GM04503 (cell line): ENCODE measurements around the gene FKRP.
"Not testable (repeated sequence)": the region's sequence is repeated elsewhere in the genome, so short reads cannot be mapped to it uniquely, and the experiment has no call there.

Source experiments
- DNase-seq: peaks from one replicate; pipeline ENCODE4 v3.0.0-alpha.2; 2012; ENCODE audit warnings: low read depth

The FKRP gene

DNA sequence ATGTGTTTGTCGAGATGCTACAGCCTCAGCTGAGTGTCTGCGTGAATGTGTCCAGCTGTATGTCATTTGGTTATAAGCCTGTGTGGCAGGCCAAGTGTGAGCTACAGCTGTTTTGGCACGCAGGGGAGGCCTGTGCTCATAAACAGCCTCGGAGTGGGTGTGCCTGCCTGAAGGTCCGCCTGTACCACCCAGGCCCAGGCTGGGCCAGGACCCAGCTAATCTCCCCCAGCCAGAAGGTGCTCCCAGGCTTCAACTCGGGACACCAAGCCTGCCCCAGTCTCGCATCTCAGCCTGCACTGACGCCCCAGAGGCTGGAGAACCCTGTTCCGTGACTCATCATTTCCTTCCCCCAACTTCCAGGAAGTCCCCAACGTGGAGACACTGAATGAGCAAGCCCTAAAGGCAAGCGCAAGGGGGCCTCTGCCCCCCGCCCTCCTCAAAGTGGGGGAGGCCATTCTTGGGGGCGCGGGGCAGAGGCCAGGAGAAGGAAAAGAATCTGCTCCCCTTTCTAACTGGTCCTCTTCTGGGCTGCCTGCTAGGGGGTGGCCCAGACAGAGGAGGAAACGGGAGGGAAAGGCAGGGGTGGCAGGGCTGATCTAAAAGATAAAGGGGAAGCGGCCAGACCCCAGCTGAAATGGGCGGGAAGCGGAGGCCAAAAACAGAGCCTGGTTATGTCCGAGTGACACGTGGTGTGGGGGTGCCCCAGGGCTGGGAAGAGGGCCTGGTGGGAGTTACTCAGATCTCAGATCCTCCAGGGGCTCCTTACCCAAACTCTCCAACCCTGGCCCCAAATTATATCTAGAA is 40.6 kb downstream of the FKRP start:
- peak; percentile 78 for DNase-seq

DNA sequence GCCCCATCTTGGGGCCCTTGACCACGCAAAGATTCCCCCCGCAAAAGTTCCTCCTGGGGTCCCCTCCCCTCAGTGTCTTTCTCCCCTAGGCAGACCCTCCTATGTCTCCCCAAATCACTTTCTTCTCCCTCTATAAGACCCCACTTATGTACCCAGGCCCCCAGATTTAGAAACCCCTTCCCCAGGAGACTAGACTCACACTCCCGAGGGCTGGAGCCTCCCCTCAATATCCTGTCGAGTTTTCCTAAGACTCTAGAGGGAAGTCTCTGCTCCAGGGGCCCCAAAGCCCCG is 41.1 kb downstream of the FKRP start:
- no peak for DNase-seq

DNA sequence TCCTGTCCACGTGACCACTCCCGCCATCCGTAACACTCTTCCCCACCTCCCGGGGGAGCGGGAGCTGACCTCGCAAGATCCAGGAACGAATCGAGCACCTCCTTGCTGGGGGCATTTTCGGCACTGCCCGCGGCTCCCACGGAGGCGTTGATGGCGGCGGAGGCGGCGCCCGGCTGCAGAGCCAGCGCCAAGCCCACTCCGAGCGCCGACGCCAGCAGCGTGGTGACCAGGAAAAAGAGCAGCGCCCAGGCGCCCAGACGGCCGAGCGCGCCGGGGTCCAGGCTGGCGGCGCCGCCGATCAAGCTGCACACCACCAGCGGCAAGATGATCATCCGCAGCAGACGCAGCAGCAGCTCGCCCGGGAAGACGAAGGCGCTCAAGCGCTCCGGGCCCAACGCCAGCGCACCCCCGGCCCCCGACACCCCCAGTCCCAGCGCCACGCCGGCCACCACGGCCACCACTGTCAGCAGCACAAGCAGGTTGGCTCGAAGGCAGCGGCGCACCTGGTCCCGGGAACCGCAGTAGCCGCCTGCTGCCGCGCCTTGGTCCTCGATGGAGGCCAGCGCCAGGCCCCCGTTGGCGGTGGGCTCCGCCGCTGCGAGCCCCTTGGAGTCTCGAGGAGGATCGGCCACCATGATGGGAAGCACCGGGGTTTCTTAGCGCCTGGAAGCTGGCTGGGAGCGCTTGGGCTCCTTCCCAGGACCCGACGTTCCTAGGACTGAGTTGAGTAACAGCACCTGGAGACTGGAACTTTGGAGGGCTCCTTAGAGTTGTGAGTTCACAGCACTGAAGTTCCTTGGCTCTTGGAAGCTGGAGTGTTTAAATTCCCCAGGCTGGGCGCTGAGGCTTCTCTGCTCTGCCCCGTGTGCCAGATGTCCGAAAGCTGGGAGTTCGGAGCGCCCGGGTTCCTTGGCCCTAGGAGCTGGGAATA is 41.7 kb downstream of the FKRP start:
- no peak for DNase-seq

DNA sequence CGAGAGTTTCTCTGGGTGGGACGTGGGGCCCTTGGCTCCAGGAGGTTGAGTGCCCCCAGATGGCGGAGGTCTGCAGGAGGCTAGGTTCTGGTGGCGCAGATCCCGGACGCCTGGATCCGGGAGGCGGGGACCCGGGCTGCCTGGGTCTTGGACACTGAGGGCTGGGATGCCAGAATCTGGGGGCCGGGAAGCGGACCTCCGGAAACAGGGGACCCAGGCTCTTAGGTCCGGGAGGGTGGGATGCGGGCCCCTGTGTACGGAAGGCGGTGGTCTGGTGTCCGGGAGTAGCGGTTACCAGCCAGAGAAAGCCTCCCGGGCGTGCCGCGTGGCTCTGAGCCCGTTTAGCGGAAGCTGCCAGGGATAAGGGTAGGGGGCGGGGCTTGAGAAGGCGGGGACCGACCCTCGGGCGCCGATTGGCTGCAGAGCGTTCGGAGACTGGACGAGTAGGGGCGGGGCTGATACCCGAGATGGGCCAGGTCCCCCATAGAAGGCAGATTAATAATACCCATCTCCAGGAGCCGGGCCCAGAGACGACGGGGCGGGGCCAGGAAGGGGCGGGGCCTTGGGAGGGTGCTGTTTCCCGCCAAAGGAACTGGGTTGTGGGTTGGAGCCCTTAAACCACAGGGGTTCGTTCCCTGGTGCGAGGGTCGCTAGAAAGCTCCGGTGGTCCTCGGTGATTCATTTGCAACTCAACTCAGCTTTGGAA is 42.6 kb downstream of the FKRP start, which contains the start of gene SLC1A5:
TSS of gene SLC1A5 (minus strand) at position 333 of the 706 bp plus-strand sequence. CDS start 629 bp downstream, outside the sequence.
- DNase-seq: peak; percentile 72

DNA sequence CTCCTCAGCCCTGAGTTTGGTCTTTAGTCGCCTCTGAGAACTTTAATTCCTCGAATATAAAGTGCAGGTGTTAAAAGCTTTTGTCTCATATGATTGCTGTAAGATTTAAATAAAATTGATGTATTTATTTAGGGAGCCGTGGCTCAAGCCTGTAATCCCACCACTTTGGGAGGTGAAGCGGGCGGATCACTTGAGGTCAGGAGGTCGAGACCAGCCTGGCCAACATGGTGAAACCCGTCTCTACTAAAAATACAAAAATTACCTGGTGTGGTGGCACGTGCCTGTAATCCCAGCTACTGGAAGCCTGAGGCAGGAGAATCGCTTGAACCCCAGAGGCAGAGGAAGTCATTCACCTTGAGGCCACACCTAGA is 43.1 kb downstream of the FKRP start:
- DNase-seq: no peak

DNA sequence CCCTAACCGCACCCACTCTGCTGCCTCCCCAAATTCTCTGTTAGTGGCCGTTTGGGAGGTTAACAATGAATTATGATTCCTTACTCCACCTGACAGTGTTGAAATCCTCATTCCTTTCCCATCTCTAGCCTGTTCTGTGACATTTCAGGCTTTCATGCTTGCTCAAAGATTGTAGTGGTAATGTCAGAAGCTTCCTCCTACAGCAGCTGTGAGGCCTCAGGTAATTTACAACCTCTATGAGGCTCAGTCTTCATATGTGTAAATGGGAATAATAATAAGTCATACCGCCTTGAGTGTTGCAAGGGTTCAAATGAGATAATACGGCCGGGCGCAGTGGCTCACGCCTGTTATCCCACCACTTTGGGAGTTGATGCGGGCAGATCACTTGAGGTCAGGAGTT is 43.5 kb downstream of the FKRP start:
- no peak for DNase-seq

DNA sequence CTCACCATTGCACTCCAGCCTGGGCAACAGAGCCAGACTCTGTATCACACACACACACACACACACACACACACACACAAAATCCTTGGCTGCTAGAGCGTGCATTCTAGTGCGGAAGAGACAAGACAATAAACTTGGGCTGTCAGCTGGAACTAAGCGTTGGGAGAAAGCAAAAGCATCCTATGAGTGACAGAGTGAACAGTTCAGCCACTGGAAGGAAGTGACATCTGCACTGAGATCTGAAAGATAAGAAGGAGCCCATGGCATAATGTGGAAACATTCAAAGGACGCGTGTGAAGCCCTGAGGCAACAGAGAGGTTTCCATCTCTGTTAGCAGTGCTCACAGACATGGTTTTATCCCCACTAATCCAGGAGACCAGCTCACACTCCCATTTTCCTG is 46.1 kb downstream of the FKRP start:
- DNase-seq: no peak

DNA sequence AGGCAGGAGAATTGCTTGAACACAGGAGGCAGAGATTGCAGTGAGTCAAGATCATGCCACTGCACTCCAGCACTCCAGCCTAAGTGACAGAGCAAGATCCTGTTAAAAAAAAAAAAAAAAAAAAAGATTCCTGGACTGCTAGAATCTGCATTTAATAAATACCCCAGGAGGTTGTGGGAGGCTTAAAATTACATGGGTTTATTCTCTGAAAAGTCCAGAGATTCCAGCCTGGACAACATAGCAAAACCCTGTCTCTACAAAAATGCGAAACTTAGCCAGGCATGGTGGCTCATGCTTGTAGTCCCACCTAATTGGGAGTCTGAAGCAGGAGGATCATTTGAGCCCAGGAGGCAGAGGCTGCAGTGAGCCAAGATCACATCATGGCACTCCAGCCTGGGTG is 52.0 kb downstream of the FKRP start:
- no peak for DNase-seq

DNA sequence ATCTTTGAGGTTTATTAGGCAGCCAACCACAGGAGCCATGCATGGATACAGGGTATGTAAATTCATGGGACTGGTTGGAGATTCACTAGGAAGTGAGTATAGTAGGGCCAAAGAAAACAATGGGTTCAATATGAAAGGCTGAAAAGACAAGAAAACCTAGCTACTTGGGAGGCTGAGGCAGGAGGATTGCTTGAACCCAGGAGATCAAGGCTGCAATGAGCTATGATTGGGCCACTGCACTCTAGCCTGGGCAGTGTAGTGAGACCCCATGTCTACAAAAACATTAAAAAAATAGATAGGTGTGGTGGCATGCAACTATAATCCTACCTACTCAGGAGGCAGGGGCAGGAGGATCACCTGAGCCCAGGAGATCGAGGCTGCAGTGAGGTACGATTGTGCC is 52.9 kb downstream of the FKRP start:
- no peak for DNase-seq

DNA sequence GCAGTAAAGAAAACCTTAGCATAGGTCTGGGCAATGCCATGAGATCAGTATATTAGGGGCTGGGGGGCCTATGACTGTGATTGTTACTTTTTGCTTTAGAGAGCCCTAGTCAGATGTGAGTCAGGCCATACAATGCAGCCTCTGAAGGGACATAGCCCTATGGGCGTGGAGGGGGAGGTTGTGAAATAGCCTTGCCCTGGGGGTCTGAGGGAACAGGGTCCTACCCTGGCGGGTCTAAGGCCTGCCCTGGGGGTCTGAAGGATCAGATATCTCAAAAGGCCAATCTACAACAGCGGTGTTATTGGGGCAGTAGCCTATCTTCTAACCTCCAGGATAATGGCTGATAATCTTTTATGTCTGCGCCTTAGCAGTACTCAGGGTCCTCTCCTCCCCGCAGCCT is 56.3 kb downstream of the FKRP start:
- no peak for DNase-seq

DNA sequence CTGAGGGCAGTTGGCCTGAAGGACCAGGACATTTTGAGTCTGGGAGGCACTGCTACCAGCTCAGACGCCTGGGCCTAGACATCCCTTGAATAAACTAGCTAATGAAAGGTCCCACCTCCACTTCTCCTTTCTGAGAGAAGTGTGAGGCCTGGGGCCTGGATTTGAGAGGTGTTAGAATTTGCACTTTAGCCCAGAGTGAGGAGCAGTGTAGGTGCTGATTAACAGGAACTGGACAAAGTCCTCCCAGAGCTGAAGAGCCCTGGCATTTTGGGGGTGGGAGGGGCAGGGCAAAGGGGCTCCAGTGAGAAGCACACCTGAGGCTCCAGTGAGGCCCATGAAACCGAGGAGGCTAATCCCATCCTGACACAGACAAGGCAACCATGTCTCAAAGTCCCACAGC is 57.7 kb downstream of the FKRP start:
- no peak for DNase-seq

DNA sequence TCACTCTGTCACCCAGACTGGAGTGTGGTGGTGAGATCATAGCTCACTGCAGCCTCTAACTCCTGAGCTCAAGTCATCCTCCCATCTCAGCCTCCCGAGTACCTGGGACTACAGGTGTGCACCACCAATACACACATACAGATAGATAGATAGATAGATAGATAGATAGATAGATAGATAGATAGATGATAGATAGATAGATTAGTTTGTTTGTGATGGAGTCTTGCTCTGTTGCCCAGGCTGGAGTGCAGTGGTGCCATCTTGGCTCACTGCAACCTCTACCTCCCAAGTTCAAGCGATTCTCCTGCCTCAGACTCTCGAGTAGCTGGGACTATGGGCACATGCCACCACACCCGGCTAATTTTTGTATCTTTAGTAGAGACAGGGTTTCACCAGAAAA is 58.6 kb downstream of the FKRP start:
- not testable (repeated sequence) for DNase-seq

DNA sequence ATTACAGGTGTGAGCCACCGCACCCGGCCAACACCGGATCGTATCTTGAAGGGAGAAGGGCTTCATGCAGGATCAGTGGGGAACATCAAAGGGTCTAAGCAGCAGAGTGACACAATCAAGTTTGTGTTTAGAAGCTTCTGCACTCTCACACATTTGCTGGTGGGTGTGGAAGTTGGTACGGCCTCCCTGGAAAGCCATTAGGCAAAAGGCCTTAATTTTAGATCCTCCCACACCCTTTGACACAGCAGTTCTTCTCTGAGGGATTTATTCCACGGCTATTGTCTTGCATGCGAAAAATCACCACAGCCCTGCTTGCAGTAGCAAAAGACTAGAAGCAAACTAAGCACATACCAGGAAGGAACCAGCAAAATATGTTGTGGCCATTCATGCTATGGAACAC is 60.8 kb downstream of the FKRP start:
- no peak for DNase-seq
